ENCODE results near the gene ACTR1B. TPM values are rescaled to one million over a fixed set of nuclear protein-coding genes. Genes with fewer than 3 reads are reported as not detected.

Gene ACTR1B
- polyA plus RNA-seq, 1 experiment = 64.6 TPM

Small RNA genes within 50 kb of the gene (small RNA-seq; reads per million reads assigned to genes)
- gene RNU4-8P (ENCODE audit: insufficient read length, low read depth, low replicate concordance) = not detected

Other genes starting within 250 kb of the ACTR1B start
- 3.1 and 4.3 TPM in 2 replicates for gene ANKRD36B, start 74.2 kb downstream of the ACTR1B start, polyA plus RNA-seq (2011; rRNA removed)
- 339 and 358 TPM in 2 replicates for gene COX5B, start 18.0 kb downstream of the ACTR1B start, polyA plus RNA-seq (2011; rRNA removed)
- 2.6 and 2.7 TPM in 2 replicates for gene C2orf92, start 5.7 kb upstream of the ACTR1B start, polyA plus RNA-seq (2011; rRNA removed)
- 0.10 and 0.16 TPM in 2 replicates for gene ZAP70, start 49.5 kb upstream of the ACTR1B start, polyA plus RNA-seq (2011; rRNA removed)

Measured in BJ (cell line).